H9 (cell line): ENCODE measurements around the gene ATAD5. TPM values are rescaled to one million over a fixed set of nuclear protein-coding genes. Genes with fewer than 3 reads are reported as not detected.
"Not testable (repeated sequence)": the region's sequence is repeated elsewhere in the genome, so short reads cannot be mapped to it uniquely, and the experiment has no call there.

ENCODE experiments used
- DNase-seq: peaks from one replicate; pipeline ENCODE4 v3.0.0-alpha.2; 2017
- H2AFZ ChIP-seq: one replicate; pipeline ENCODE4 v1.6.1; 2013; ENCODE audit warnings: mild to moderate bottlenecking, low read length, control low read depth, moderate library complexity
- H2AK5ac ChIP-seq: 2 replicates; pipeline ENCODE4 v1.6.1; 2013; ENCODE audit warnings: low read length, control low read depth, mixed read lengths; ENCODE audit not compliant: insufficient read length
- H2BK120ac ChIP-seq: one replicate; pipeline ENCODE4 v1.6.1; 2013; ENCODE audit warnings: low read depth, mild to moderate bottlenecking, low read length, control low read depth, inconsistent platforms; ENCODE audit not compliant: poor library complexity, severe bottlenecking
- H2BK12ac ChIP-seq: 2 replicates; pipeline ENCODE4 v1.6.1; 2013; ENCODE audit warnings: low read length, control low read depth, mixed read lengths, low read depth; ENCODE audit not compliant: insufficient read length
- H2BK15ac ChIP-seq: 2 replicates; pipeline ENCODE4 v1.6.1; 2013; ENCODE audit warnings: low read depth, low read length, control low read depth
- H2BK20ac ChIP-seq: one replicate; pipeline ENCODE4 v1.6.1; 2013; ENCODE audit warnings: low read depth, mild to moderate bottlenecking, low read length, control low read depth, inconsistent platforms; ENCODE audit not compliant: poor library complexity, severe bottlenecking
- H2BK5ac ChIP-seq: 2 replicates; pipeline ENCODE4 v1.6.1; 2013; ENCODE audit warnings: low read length, control low read depth, mixed read lengths; ENCODE audit not compliant: insufficient read length
- H3K14ac ChIP-seq: 2 replicates; pipeline ENCODE4 v1.6.1; 2013; ENCODE audit warnings: low read length, control low read depth; ENCODE audit not compliant: insufficient read depth
- H3K18ac ChIP-seq: 2 replicates; pipeline ENCODE4 v1.6.1; 2013; ENCODE audit warnings: low read depth, mild to moderate bottlenecking, mixed read lengths, low read length, control low read depth; ENCODE audit not compliant: insufficient read length
- H3K23ac ChIP-seq: 2 replicates; pipeline ENCODE4 v1.6.1; 2013; ENCODE audit warnings: low read length, control low read depth, mixed read lengths, low read depth; ENCODE audit not compliant: insufficient read length
- H3K23me2 ChIP-seq: 2 replicates; pipeline ENCODE4 v1.6.1; 2013; ENCODE audit warnings: low read depth, mild to moderate bottlenecking, mixed read lengths, low read length, control low read depth; ENCODE audit not compliant: insufficient read length, poor library complexity, severe bottlenecking
- H3K27ac ChIP-seq: 2 replicates; pipeline ENCODE4 v1.5.1; 2013; ENCODE audit warnings: low read length, control low read depth, mixed read lengths, low read depth; ENCODE audit not compliant: insufficient read length
- H3K27me3 ChIP-seq: 2 replicates; pipeline ENCODE4 v1.6.1; 2013; ENCODE audit warnings: low read length, control low read depth, inconsistent platforms; ENCODE audit not compliant: insufficient read depth
- H3K4ac ChIP-seq: 2 replicates; pipeline ENCODE4 v1.6.1; 2013; ENCODE audit warnings: low read depth, mild to moderate bottlenecking, control low read depth, inconsistent platforms, low read length, moderate library complexity
- H3K4me1 ChIP-seq: 2 replicates; pipeline ENCODE4 v1.6.1; 2013; ENCODE audit warnings: low read length, control low read depth, inconsistent platforms; ENCODE audit not compliant: insufficient read depth
- H3K4me2 ChIP-seq: 2 replicates; pipeline ENCODE4 v1.6.1; 2013; ENCODE audit warnings: low read length, control low read depth, mixed read lengths; ENCODE audit not compliant: insufficient read length, insufficient read depth
- H3K56ac ChIP-seq: 2 replicates; pipeline ENCODE4 v1.6.1; 2013; ENCODE audit warnings: low read depth, mild to moderate bottlenecking, mixed read lengths, low read length, control low read depth; ENCODE audit not compliant: insufficient read length
- H3K79me1 ChIP-seq: 2 replicates; pipeline ENCODE4 v1.6.1; 2013; ENCODE audit warnings: low read depth, mild to moderate bottlenecking, moderate library complexity, low read length, control low read depth, inconsistent platforms; ENCODE audit not compliant: insufficient read depth, poor library complexity, severe bottlenecking
- H3K79me2 ChIP-seq: 2 replicates; pipeline ENCODE4 v1.6.1; 2013; ENCODE audit warnings: low read length, control low read depth, inconsistent platforms; ENCODE audit not compliant: insufficient read depth
- H3K9ac ChIP-seq: 2 replicates; pipeline ENCODE4 v1.6.1; 2013; ENCODE audit warnings: low read length, control low read depth, mixed read lengths; ENCODE audit not compliant: insufficient read length; ENCODE audit errors: extremely low read depth
- H3K9me3 ChIP-seq: one replicate; pipeline ENCODE4 v1.6.1; 2013; ENCODE audit warnings: low read depth, low read length, inconsistent platforms; ENCODE audit not compliant: control insufficient read depth
- H3T11ph ChIP-seq: one replicate; pipeline ENCODE4 v1.6.1; 2013; ENCODE audit warnings: mild to moderate bottlenecking, low read length, control low read depth, inconsistent platforms
- H4K20me1 ChIP-seq: one replicate; pipeline ENCODE4 v1.6.1; 2013; ENCODE audit not compliant: control insufficient read depth, insufficient read length, insufficient read depth
- H4K5ac ChIP-seq: 2 replicates; pipeline ENCODE4 v1.6.1; 2013; ENCODE audit warnings: low read depth, mild to moderate bottlenecking, mixed read lengths, low read length, control low read depth; ENCODE audit not compliant: insufficient read length
- H4K8ac ChIP-seq: replicated peaks from 2 replicates; pipeline ENCODE4 v1.6.1; 2013; ENCODE audit warnings: low read length, control low read depth, mixed read lengths, low read depth; ENCODE audit not compliant: insufficient read length
- H4K91ac ChIP-seq: 2 replicates; pipeline ENCODE4 v1.6.1; 2013; ENCODE audit warnings: low read depth, mild to moderate bottlenecking, moderate library complexity, mixed read lengths, low read length, control low read depth; ENCODE audit not compliant: insufficient read length
- H3K27ac Mint-ChIP-seq, 3 experiments: 2 replicates in 2 of 3; 3 replicates in 1 of 3; pipeline ENCODE4 v1.8.0; 2020 to 2021; ENCODE audit warnings: mixed read lengths in 3 of 3, mild to moderate bottlenecking in 1 of 3, moderate library complexity in 1 of 3
- H3K27me3 Mint-ChIP-seq: 2 replicates; pipeline ENCODE4 v1.8.0; 2021; ENCODE audit warnings: low read depth, mild to moderate bottlenecking, moderate library complexity, mixed read lengths
- H3K36me3 Mint-ChIP-seq, 3 experiments: 2 replicates in 2 of 3; 3 replicates in 1 of 3; pipeline ENCODE4 v1.8.0; 2020 to 2021; ENCODE audit warnings: low read depth in 3 of 3, mixed read lengths in 3 of 3; ENCODE audit not compliant: insufficient read depth in 1 of 3
- H3K4me1 Mint-ChIP-seq, 2 experiments: 2 replicates each; pipeline ENCODE4 v1.8.0; 2020; ENCODE audit warnings: mixed read lengths in 2 of 2
- H3K4me3 Mint-ChIP-seq, 2 experiments: 2 replicates in 1 of 2; 3 replicates in 1 of 2; pipeline ENCODE4 v1.8.0; 2020 to 2021; ENCODE audit warnings: mild to moderate bottlenecking in 2 of 2, mixed read lengths in 2 of 2, moderate library complexity in 1 of 2
- H3K9me3 Mint-ChIP-seq, 2 experiments: 2 replicates in 1 of 2; 3 replicates in 1 of 2; pipeline ENCODE4 v1.8.0; 2020; ENCODE audit warnings: mild to moderate bottlenecking in 2 of 2, mixed read lengths in 2 of 2, moderate library complexity in 1 of 2
- CTCF ChIP-seq: fragments of 200-600 bp; sonication (generic); conservative IDR thresholded peaks from 3 replicates; pipeline ENCODE4 v1.8.0; 2021; ENCODE audit warnings: antibody characterized with exemption, mild to moderate bottlenecking
- WGBS: extraction: QIAGEN DNeasy Blood & Tissue Kit; methylation state at CpG from one replicate; pipeline ENCODE4 v1.1.7; 2013; ENCODE audit warnings: missing lambda C conversion rate, low lambda C conversion rate, mixed read lengths; ENCODE audit not compliant: insufficient read length; ENCODE audit errors: extremely low coverage; 5-methylcytosine and 5-hydroxymethylcytosine counted together
- total RNA-seq: library from RNA; stranded (reverse); gene quantifications from 2 replicates; pipeline ENCODE4 v1.2.1, GENCODE V29; 2021

Gene ATAD5
- total RNA-seq, 1 experiment from 2014 or later, result 27.0 TPM

- peaks cover 2% of the 10 kb centered on the region; the same call in 1 of the 2 replicates for H3K79me2 ChIP-seq
- H3K36me3 Mint-ChIP-seq, result peaks cover 0 to 15% (median 15%) of the 10 kb centered on the region in 3 experiments; a peak in 3 of 7 replicates
Observed at GRCh38 chr17:30812218-30813177, 19.3 kb upstream of the ATAD5 start.

GRCh38 chr17:30814236-30814635 is 17.5 kb upstream of the ATAD5 start:
- not testable (repeated sequence) for H3K23me2 ChIP-seq, H3K27ac Mint-ChIP-seq, H2AK5ac ChIP-seq, H2BK120ac ChIP-seq, H3K4me3 Mint-ChIP-seq, H3K9ac ChIP-seq, H3K27me3 ChIP-seq, H4K8ac ChIP-seq, H4K5ac ChIP-seq, H3K79me1 ChIP-seq, H3T11ph ChIP-seq, H3K14ac ChIP-seq, H3K18ac ChIP-seq, H2BK12ac ChIP-seq, H3K9me3 Mint-ChIP-seq, H4K91ac ChIP-seq, H3K27me3 Mint-ChIP-seq, DNase-seq, H2BK15ac ChIP-seq, H3K4ac ChIP-seq, H2BK5ac ChIP-seq, H3K4me1 ChIP-seq, H3K23ac ChIP-seq, H2AFZ ChIP-seq, H2BK20ac ChIP-seq, H4K20me1 ChIP-seq, H3K79me2 ChIP-seq, H3K4me1 Mint-ChIP-seq, H3K56ac ChIP-seq, H3K27ac ChIP-seq, H3K4me2 ChIP-seq, H3K9me3 ChIP-seq
- peaks cover 0 to 20% (median 15%) of the 10 kb centered on the region in 3 experiments; a peak in 5 of 7 replicates for H3K36me3 Mint-ChIP-seq
- WGBS, result no CpG with 5 or more reads among the region's 12 CpGs

More at GRCh38 chr17:30812218-30813177, 19.3 kb upstream of the ATAD5 start:
- no peak overlapping the region for H3K14ac ChIP-seq
- no peaks in the 10 kb centered on the region for H3K27me3 ChIP-seq
- no peak overlapping the region for H3K4me2 ChIP-seq
- no peaks in the 10 kb centered on the region for H4K20me1 ChIP-seq
- H2AK5ac ChIP-seq, result no peak overlapping the region
- H4K8ac ChIP-seq, result no peak overlapping the region
- DNase-seq, result no peak
- no peak overlapping the region for H4K91ac ChIP-seq
- H3K27me3 Mint-ChIP-seq, result no peaks in the 10 kb centered on the region
- TF ChIP-seq CTCF, result no peak
- no peak overlapping the region for H2AFZ ChIP-seq
- H3K9ac ChIP-seq, result no peak overlapping the region
- no peak overlapping the region for H4K5ac ChIP-seq
- H3K4me1 Mint-ChIP-seq, result peaks cover 6 to 8% of the 10 kb centered on the region in 2 experiments
- H3K23me2 ChIP-seq, result no peaks in the 10 kb centered on the region
- no peak overlapping the region for H3K4me3 Mint-ChIP-seq
- no peaks in the 10 kb centered on the region for H3K4me1 ChIP-seq
- no peaks in the 10 kb centered on the region for H3K9me3 ChIP-seq
- no peak overlapping the region for H2BK120ac ChIP-seq
- no peak overlapping the region for H3K56ac ChIP-seq
- peak overlapping the region; percentile 9 to 85 (median 21); a peak in 3 of 7 replicates for H3K27ac Mint-ChIP-seq
- no peak overlapping the region for H2BK12ac ChIP-seq
- no peak overlapping the region for H3T11ph ChIP-seq
- H2BK5ac ChIP-seq, result no peak overlapping the region
- H2BK15ac ChIP-seq, result no peak overlapping the region
- WGBS, result no CpG with 5 or more reads among the region's 5 CpGs
- H3K79me1 ChIP-seq, result peaks cover 2% of the 10 kb centered on the region
- H3K27ac ChIP-seq, result no peak overlapping the region
- H3K18ac ChIP-seq, result no peak overlapping the region
- no peak overlapping the region for H2BK20ac ChIP-seq
- no peak overlapping the region for H3K4ac ChIP-seq
- no peak overlapping the region for H3K23ac ChIP-seq
- H3K9me3 Mint-ChIP-seq, result no peaks in the 10 kb centered on the region
